Osteoblast (primary cell): ENCODE data around the gene ADGRL3. TPM values are rescaled to one million over a fixed set of nuclear protein-coding genes. Genes with fewer than 3 reads are reported as not detected.

Experiments used
- DNase-seq: peaks from one replicate; pipeline ENCODE4 v3.0.0; 2011; ENCODE audit warnings: low spot score, mixed read lengths; ENCODE audit not compliant: insufficient read length; ENCODE audit errors: missing footprints
- H2AFZ ChIP-seq: 2 replicates; pipeline ENCODE4 v1.6.0; 2011; ENCODE audit warnings: mild to moderate bottlenecking, low read length
- H3K27ac ChIP-seq: 2 replicates; pipeline ENCODE4 v1.5.1; 2011; ENCODE audit warnings: mild to moderate bottlenecking, low read depth, low read length, moderate library complexity
- H3K27me3 ChIP-seq: 2 replicates; pipeline ENCODE4 v1.6.0; 2012; ENCODE audit warnings: mild to moderate bottlenecking, control low read depth, inconsistent platforms, low read length, moderate library complexity; ENCODE audit not compliant: insufficient read depth
- H3K36me3 ChIP-seq: 2 replicates; pipeline ENCODE4 v1.5.1; 2011; ENCODE audit warnings: mild to moderate bottlenecking, low read length, control low read depth, moderate library complexity; ENCODE audit not compliant: insufficient read depth
- H3K4me1 ChIP-seq: 2 replicates; pipeline ENCODE4 v1.5.1; 2011; ENCODE audit warnings: mild to moderate bottlenecking, low read length, control low read depth, moderate library complexity; ENCODE audit not compliant: insufficient read depth
- H3K4me2 ChIP-seq: 2 replicates; pipeline ENCODE4 v1.6.0; 2011; ENCODE audit warnings: mild to moderate bottlenecking, low read length; ENCODE audit not compliant: insufficient read depth
- H3K4me3 ChIP-seq: fragments of 200-600 bp; sonication (generic); 3 replicates; pipeline ENCODE4 v1.5.1; 2012; ENCODE audit warnings: mild to moderate bottlenecking, low read length, inconsistent platforms; ENCODE audit not compliant: insufficient read depth
- H3K79me2 ChIP-seq: 2 replicates; pipeline ENCODE4 v1.6.0; 2012; ENCODE audit warnings: mild to moderate bottlenecking, low read length, control low read depth, inconsistent platforms; ENCODE audit not compliant: insufficient read depth
- H3K9me3 ChIP-seq: 2 replicates; pipeline ENCODE4 v1.5.1; 2011; ENCODE audit warnings: low read depth, low read length, control low read depth
- H4K20me1 ChIP-seq: 2 replicates; pipeline ENCODE4 v1.6.0; 2012; ENCODE audit warnings: mild to moderate bottlenecking, low read length, control low read depth; ENCODE audit not compliant: insufficient read depth
- CTCF ChIP-seq: IDR thresholded peaks from 2 replicates; pipeline ENCODE4 v1.5.1; 2011; ENCODE audit warnings: mild to moderate bottlenecking, low read depth, low read length, moderate library complexity; ENCODE audit errors: extremely low read depth
- total RNA-seq: library from RNA; depleted of rRNA; stranded (reverse); fragments of >200 nt; gene quantifications from 2 replicates; pipeline ENCODE4 v1.2.3, GENCODE V29; 2012

ADGRL3 gene
- total RNA-seq, 1 donor: not detected

- no peak for TF ChIP-seq CTCF
- no peaks in the 10 kb centered on the region for H4K20me1 ChIP-seq
- H3K4me2 ChIP-seq: no peak overlapping the region
- no peaks in the 10 kb centered on the region for H3K79me2 ChIP-seq
- H3K36me3 ChIP-seq: no peaks in the 10 kb centered on the region
- H3K27me3 ChIP-seq: no peaks in the 10 kb centered on the region
- no peak for DNase-seq
- no peaks in the 10 kb centered on the region for H3K4me1 ChIP-seq
- no peak overlapping the region for H3K4me3 ChIP-seq
- H3K9me3 ChIP-seq: no peaks in the 10 kb centered on the region
- no peak overlapping the region for H2AFZ ChIP-seq
- no peak overlapping the region for H3K27ac ChIP-seq
These were observed 390.8 kb downstream of the ADGRL3 start for GRCh38 chr4:61590881-61591280.

- DNase-seq: no peak
- H2AFZ ChIP-seq: no peak overlapping the region
- H3K4me1 ChIP-seq: no peaks in the 10 kb centered on the region
- no peaks in the 10 kb centered on the region for H3K79me2 ChIP-seq
- no peaks in the 10 kb centered on the region for H3K27me3 ChIP-seq
- TF ChIP-seq CTCF: no peak
- no peaks in the 10 kb centered on the region for H4K20me1 ChIP-seq
- no peak overlapping the region for H3K4me3 ChIP-seq
- no peaks in the 10 kb centered on the region for H3K36me3 ChIP-seq
- no peak overlapping the region for H3K27ac ChIP-seq
- no peak overlapping the region for H3K4me2 ChIP-seq
- no peaks in the 10 kb centered on the region for H3K9me3 ChIP-seq
These were observed 396.6 kb downstream of the ADGRL3 start for GRCh38 chr4:61596606-61597340.

GRCh38 chr4:61603086-61603485 is 403.0 kb downstream of the ADGRL3 start:
- Histone ChIP-seq H3K36me3 (no peaks in the 10 kb centered on the region), H3K27me3 (no peaks in the 10 kb centered on the region), H3K4me2 (no peak overlapping the region), H4K20me1 (no peaks in the 10 kb centered on the region), H3K79me2 (no peaks in the 10 kb centered on the region), H3K4me3 (no peak overlapping the region), H3K9me3 (peaks cover 2% of the 10 kb centered on the region), H3K4me1 (no peaks in the 10 kb centered on the region), H2AFZ (no peak overlapping the region), H3K27ac (no peak overlapping the region)
- TF ChIP-seq CTCF: no peak
- DNase-seq: no peak

GRCh38 chr4:61604054-61604453 is 403.9 kb downstream of the ADGRL3 start:
- H3K27me3 ChIP-seq: no peaks in the 10 kb centered on the region
- no peak overlapping the region for H3K27ac ChIP-seq
- no peaks in the 10 kb centered on the region for H4K20me1 ChIP-seq
- no peak overlapping the region for H3K4me2 ChIP-seq
- no peak for DNase-seq
- peaks cover 2% of the 10 kb centered on the region for H3K9me3 ChIP-seq
- no peak for TF ChIP-seq CTCF
- no peak overlapping the region for H3K4me3 ChIP-seq
- no peaks in the 10 kb centered on the region for H3K79me2 ChIP-seq
- no peaks in the 10 kb centered on the region for H3K36me3 ChIP-seq
- no peak overlapping the region for H2AFZ ChIP-seq
- H3K4me1 ChIP-seq: no peaks in the 10 kb centered on the region
